ENCODE data around the gene SRP9. TPM values are rescaled to one million over a fixed set of nuclear protein-coding genes. Genes with fewer than 3 reads are reported as not detected.

SRP9 gene
- polyA plus RNA-seq, 1 of the 3 experiments (the other 2 are of a cell fraction), result 156 TPM

DNA sequence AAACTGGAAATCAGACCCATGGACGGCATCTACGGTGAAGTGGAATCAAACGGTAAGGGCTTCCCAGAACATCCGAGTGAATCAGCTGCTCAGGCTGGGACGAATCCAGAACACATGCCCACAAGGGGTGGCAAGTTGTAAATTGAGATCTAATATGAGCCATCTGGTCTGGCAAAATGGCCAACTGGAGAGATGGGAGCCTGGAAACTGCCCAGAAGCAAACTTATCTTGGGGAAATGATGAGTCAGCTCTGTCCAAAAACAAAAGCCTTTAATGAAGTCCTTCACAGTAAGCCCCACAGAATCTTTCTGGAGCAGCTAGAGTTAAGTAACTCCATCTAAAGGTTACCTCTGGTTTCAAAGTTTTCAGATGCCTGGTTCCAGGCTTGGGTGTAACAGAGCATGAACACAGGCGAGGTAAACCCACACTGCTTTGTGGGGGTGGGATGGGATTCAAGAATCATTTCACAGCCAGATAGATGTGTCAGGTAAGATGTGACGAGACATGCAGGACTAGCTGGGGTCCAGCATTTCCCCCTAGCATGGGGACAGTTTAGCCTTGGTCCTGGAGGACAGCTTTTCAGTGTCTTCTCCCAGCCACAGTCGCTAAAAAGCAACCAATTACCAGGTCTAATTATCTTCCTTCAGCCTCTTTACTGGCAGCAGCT is 10.5 kb upstream of the SRP9 start (continued):
- TF ChIP-seq MEF2A (IDR thresholded peaks at IDR 0.05; ENCODE audit: borderline replicate concordance, low read depth) (peak; percentile 81; the same call in 1 of the 2 replicates), RFX5 (IDR thresholded peaks at IDR 0.05; ENCODE audit: low read length) (no peak), YY1 (IDR thresholded peaks at IDR 0.05; ENCODE audit: low read depth) (peak; percentile 70; the same call in 1 of the 2 replicates), MXI1 (IDR thresholded peaks at IDR 0.05; ENCODE audit: low read depth, low read length) (no peak), SIN3A (IDR thresholded peaks at IDR 0.05; ENCODE audit: borderline replicate concordance, low read depth, low read length) (peak; percentile 47; the same call in 1 of the 2 replicates), RCOR1 (IDR thresholded peaks at IDR 0.05; ENCODE audit: low read length) (peak; percentile 84), TAF1 (IDR thresholded peaks at IDR 0.05; ENCODE audit: borderline replicate concordance, low read depth, low read length) (peak; percentile 29; the same call in 1 of the 2 replicates)
- TF ChIP-seq, protein P1, sequence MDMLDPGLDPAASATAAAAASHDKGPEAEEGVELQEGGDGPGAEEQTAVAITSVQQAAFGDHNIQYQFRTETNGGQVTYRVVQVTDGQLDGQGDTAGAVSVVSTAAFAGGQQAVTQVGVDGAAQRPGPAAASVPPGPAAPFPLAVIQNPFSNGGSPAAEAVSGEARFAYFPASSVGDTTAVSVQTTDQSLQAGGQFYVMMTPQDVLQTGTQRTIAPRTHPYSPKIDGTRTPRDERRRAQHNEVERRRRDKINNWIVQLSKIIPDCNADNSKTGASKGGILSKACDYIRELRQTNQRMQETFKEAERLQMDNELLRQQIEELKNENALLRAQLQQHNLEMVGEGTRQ (IDR thresholded peaks at IDR 0.05; ENCODE audit: borderline replicate concordance, low read depth, low read length), result no peak
- TF ChIP-seq, protein P2, sequence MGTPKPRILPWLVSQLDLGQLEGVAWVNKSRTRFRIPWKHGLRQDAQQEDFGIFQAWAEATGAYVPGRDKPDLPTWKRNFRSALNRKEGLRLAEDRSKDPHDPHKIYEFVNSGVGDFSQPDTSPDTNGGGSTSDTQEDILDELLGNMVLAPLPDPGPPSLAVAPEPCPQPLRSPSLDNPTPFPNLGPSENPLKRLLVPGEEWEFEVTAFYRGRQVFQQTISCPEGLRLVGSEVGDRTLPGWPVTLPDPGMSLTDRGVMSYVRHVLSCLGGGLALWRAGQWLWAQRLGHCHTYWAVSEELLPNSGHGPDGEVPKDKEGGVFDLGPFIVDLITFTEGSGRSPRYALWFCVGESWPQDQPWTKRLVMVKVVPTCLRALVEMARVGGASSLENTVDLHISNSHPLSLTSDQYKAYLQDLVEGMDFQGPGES (IDR thresholded peaks at IDR 0.05; ENCODE audit: low read depth, low read length), result no peak

DNA sequence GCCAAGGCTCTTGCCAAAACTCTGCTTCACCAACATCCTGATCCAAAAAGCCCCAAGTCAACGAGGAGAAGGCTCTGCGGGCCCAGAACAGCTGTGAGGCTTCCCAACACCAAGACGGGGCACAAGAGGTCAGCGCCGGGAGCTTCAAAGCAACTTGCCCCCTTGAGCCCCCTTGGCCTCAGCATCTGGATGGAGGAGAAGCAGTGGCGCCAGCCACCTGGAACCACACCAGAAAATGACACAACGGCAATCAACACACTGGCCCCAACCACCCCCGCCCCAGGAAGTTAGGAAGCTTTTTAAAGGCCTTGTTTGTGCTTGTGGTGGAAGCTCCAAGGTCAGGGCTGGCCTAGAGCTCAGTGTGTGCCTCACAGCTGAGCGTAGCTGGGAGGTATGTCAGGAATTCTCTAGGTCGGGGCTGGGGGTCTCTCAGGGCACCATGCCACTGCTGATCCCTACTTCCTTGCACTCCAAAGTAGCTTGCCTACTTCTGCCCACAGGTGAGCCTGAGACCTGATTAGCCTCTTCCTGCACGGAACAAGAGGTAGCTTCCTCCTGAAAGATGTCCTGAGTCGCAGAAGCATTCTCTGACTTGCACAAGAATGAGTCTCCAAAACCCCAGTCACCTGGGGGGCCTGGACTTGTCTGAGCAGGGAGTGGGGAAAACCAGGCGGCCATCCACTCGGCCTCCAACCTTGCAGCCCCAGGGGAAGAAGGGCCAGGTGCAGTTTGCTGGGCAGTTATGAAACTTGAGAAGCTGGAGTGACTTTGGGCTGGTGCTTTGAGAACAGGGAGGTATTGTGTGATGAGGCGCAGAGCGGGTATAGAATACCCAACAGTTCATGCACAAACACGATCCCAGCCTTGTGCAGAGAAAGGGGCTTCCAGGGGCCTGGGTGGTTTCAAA is 9.7 kb upstream of the SRP9 start:
- no peaks in the 10 kb centered on the region for H3K27me3 ChIP-seq (ENCODE audit: insufficient read depth)
- H3K36me3 ChIP-seq (replicated peaks in 1 of 2; ENCODE audit: control insufficient read depth in 1 of 2, insufficient read depth in 2 of 2, low read length in 1 of 2), result no peaks in the 10 kb centered on the region
- no peaks in the 10 kb centered on the region for H3K9me2 ChIP-seq
- H3K27ac ChIP-seq (ENCODE audit: low read depth in 2 of 2, low read length in 1 of 2), result peak overlapping the region; percentile 81 to 90
- peaks cover 37% of the 10 kb centered on the region for H3F3A ChIP-seq (replicated peaks; ENCODE audit: insufficient read depth)
- peak overlapping the region; percentile 38; the same call in 1 of the 2 replicates for H3K4me2 ChIP-seq
- 73% methylated on average over 10 of the region's 17 CpGs for WGBS (ENCODE audit: low lambda C conversion rate)
- CTCF ChIA-PET, result interaction anchor here (0.6 to 18.9 kb wide), 10 partner anchors 10 to 288 kb away, joined by 3 to 473 read pairs (median 9); partner anchors contain the start of genes ENAH and SRP9
- no peaks in the 10 kb centered on the region for H3K9me3 ChIP-seq
- DNase-seq, result no peak
- no peak for TF ChIP-seq POLR2AphosphoS5 (IDR thresholded peaks at IDR 0.05; ENCODE audit: low read depth, low read length)
- peak; percentile 51; the same call in 1 of the 2 replicates for TF ChIP-seq NFIC (IDR thresholded peaks at IDR 0.05; ENCODE audit: borderline replicate concordance)
- no peak for TF ChIP-seq RAD21 (IDR thresholded peaks at IDR 0.05; ENCODE audit: low read length)
- peak; percentile 37; the same call in 1 of the 2 replicates for TF ChIP-seq TEAD4 (IDR thresholded peaks at IDR 0.05; ENCODE audit: borderline replicate concordance, insufficient read depth)
- TF ChIP-seq TCF12 (IDR thresholded peaks at IDR 0.05), result peak; percentile 39
- no peaks in the 10 kb centered on the region for H3K79me2 ChIP-seq (ENCODE audit: insufficient read depth)
- no peak overlapping the region for H2AFZ ChIP-seq (ENCODE audit: low read depth)
- H3K4me3 ChIP-seq (ENCODE audit: low read depth in 2 of 2, low read length in 1 of 2), result no peak overlapping the region
- peaks cover 41 to 61% of the 10 kb centered on the region in 2 experiments for H3K4me1 ChIP-seq (ENCODE audit: control insufficient read depth in 1 of 2, insufficient read depth in 2 of 2, low read depth in 1 of 2, low read length in 1 of 2)
- H4K20me1 ChIP-seq (ENCODE audit: insufficient read depth), result no peaks in the 10 kb centered on the region
- peak overlapping the region; percentile 6; the same call in 1 of the 2 replicates for H3K9ac ChIP-seq
- POLR2A ChIA-PET, result interaction anchor here (1.0 to 3.3 kb wide), 3 partner anchors 10 to 115 kb away, joined by 3 to 15 read pairs (median 11); partner anchors contain the start of genes ENAH and SRP9

Data from SK-N-SH (cell line).